Immature natural killer cell (primary cell): ENCODE data around the gene UNC13C. TPM values are rescaled to one million over a fixed set of nuclear protein-coding genes. Genes with fewer than 3 reads are reported as not detected.

Source experiments
- DNase-seq, 3 donors: peaks; one replicate each; pipeline ENCODE4 v3.0.0; 2022; ENCODE audit warnings: mixed read lengths in 1 of 3
- H3K27ac Mint-ChIP-seq, 6 donors: one replicate each; pipeline ENCODE4 v1.8.0; 2020; ENCODE audit warnings: mixed read lengths in 6 of 6, mild to moderate bottlenecking in 5 of 6, inconsistent platforms in 4 of 6, moderate library complexity in 3 of 6
- H3K27me3 Mint-ChIP-seq, 3 donors: one replicate each; pipeline ENCODE4 v1.8.0; 2020 to 2021; ENCODE audit warnings: low read depth in 3 of 3, mild to moderate bottlenecking in 3 of 3, mixed read lengths in 3 of 3, moderate library complexity in 3 of 3, inconsistent platforms in 1 of 3
- H3K36me3 Mint-ChIP-seq, 3 donors: one replicate each; pipeline ENCODE4 v1.8.0; 2020; ENCODE audit warnings: mixed read lengths in 3 of 3, inconsistent platforms in 2 of 3, mild to moderate bottlenecking in 2 of 3
- H3K4me1 Mint-ChIP-seq, 2 donors: one replicate each; pipeline ENCODE4 v1.8.0; 2020; ENCODE audit warnings: inconsistent platforms in 2 of 2, mild to moderate bottlenecking in 2 of 2, mixed read lengths in 2 of 2, moderate library complexity in 1 of 2
- H3K4me3 Mint-ChIP-seq, 5 donors: one replicate each; pipeline ENCODE4 v1.8.0; 2020; ENCODE audit warnings: mild to moderate bottlenecking in 5 of 5, mixed read lengths in 5 of 5, inconsistent platforms in 3 of 5, moderate library complexity in 3 of 5
- H3K9me3 Mint-ChIP-seq, 6 donors: one replicate each; pipeline ENCODE4 v1.8.0; 2020; ENCODE audit warnings: mild to moderate bottlenecking in 6 of 6, mixed read lengths in 6 of 6, inconsistent platforms in 4 of 6, moderate library complexity in 3 of 6
- polyA plus RNA-seq, 3 donors: library from polyadenylated mRNA; unstranded; fragments of 300-500 nt; fragmentation: Illumina TruSeq; gene quantifications; one replicate each; pipeline ENCODE4 v1.2.3, GENCODE V29; 2021

UNC13C gene
- polyA plus RNA-seq, 3 donors from 2014 or later: not detected

DNA sequence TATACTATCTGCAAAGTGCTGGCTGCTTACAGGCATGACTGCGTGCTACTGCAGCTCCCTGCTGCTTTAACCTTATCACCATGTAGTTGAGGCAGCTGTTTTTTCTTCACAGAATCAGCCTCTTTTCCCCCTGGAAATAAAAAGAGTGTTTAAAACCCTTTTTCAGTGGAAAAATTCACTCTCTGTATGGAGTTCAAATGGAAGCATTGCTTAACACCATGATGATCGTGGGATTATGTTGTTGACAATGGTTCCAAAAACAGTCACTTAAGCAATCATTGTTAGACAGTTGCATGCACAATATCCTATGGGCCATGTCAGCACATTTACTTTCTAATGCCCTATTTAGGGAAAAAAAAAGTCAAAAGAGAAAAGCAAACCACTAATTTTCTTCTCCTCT is 536.4 kb downstream of the UNC13C start:
- no peak for DNase-seq
- Mint-ChIP-seq H3K4me1 (peaks cover 15 to 24% of the 10 kb centered on the region in 2 donors), H3K27ac (no peak overlapping the region), H3K36me3 (no peaks in the 10 kb centered on the region), H3K9me3 (no peaks in the 10 kb centered on the region), H3K27me3 (peaks cover 0 to 4% (median 0%) of the 10 kb centered on the region in 3 donors), H3K4me3 (no peak overlapping the region)

DNA sequence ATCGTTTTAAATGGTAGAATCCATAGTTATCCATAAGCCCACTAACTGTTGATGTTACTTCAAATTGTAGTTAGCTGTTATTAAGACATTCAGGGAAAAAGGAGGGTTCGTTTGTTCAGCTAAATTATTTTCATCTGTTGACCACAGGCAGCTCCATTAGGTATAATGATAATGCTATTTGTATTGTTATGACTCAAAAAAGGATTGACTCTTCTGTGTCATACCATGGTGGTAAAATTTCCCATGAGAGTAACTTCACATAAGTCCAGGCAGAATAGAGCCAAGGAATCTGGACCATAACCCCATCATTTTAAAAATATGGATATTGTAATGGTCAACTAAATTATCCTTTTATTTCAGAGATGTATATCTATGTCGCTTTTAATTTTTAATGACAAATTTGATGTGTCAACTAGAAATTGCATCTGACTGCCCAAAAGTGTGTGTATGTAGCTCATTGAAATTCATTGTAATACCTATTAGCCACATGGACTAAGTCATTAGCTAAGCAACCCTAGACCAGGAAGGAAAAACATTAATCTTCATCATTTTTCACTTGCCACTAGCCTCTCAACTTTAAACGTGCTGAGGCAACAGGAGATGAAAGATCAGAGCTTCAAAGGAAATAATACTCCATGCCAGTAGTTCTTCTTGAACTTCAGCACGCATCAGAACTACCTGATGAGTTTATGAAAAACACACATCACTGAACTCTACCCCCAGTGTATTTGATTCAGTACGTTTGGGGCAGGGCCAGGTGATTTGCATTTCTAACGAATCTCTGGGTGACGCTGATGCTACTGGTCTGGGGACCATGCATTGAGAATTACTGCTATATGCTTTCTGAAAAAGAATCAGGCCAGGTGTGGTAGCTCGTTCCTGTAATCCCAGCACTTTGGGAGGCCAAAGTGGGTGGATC is 537.7 kb downstream of the UNC13C start:
- Mint-ChIP-seq H3K4me1 (peaks cover 27 to 37% of the 10 kb centered on the region in 2 donors), H3K36me3 (no peaks in the 10 kb centered on the region), H3K4me3 (no peak overlapping the region), H3K9me3 (no peaks in the 10 kb centered on the region), H3K27me3 (peaks cover 0 to 3% (median 0%) of the 10 kb centered on the region in 3 donors), H3K27ac (no peak overlapping the region)
- no peak for DNase-seq

DNA sequence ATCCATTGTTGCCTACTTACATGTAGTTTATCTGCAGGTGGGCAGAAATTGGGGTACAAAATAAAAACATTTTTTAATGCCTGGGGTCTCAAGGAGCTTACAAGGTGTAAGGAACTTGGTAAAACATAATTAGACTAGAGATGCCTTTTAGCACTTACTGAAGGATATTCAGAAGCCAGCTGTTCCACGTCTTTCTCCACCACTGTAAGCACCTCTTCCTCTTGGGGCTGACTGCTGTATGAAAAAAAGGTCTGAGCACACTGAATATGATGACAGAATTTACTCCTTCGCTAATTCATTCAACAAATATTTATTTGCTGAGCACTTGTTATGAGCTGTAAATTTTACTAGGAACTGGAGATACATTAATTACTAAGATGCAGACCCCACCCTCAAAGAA is 539.1 kb downstream of the UNC13C start:
- H3K9me3 Mint-ChIP-seq: no peaks in the 10 kb centered on the region

DNA sequence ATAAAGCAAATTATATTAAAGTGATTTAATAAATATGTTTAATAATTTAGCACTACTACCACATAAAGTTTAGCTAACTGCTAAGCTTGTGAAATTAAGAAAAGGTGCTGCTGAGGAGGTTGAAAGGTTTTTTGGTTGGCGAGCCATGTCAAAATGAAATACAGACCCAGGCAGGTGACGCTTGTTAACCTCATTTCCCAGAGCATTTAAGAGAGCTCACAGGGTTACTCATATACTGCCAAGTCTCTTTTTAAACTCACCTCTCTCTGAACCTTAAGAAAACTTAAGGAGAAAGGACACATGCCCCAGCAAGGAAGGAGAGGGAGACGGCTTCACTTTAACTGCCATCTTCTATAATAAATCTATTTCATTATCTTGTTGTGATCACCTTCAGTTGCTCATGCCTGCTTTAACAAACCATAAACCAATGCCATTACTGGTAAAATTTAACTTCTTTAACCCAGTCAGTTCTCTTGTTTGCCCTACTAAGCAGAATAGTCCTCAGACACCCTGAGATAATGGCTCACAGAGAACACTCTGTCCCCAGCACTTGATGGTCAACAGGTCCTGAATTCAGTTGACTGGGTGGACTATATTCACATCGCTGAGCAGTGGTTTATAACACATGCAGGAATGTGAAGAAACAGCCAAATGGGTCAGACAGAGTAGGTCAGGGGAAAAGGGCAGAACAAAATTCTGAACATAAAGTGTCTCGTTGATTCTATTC is 540.1 kb downstream of the UNC13C start:
- Mint-ChIP-seq H3K4me3 (peak overlapping the region; percentile 24 to 78 (median 73)), H3K4me1 (peaks cover 37 to 48% of the 10 kb centered on the region in 2 donors), H3K27ac (peak overlapping the region in 5 of 6 donors; percentile 6 to 71 (median 33)), H3K9me3 (no peaks in the 10 kb centered on the region), H3K27me3 (peaks cover 0 to 2% (median 0%) of the 10 kb centered on the region in 3 donors), H3K36me3 (no peaks in the 10 kb centered on the region)
- no peak for DNase-seq

More for the DNA sequence above, 539.1 kb downstream of the UNC13C start:
- Mint-ChIP-seq H3K36me3 (no peaks in the 10 kb centered on the region), H3K27me3 (peaks cover 0 to 2% (median 0%) of the 10 kb centered on the region in 3 donors), H3K4me1 (peaks cover 36 to 47% of the 10 kb centered on the region in 2 donors), H3K27ac (no peak overlapping the region), H3K4me3 (no peak overlapping the region)
- no peak for DNase-seq

DNA sequence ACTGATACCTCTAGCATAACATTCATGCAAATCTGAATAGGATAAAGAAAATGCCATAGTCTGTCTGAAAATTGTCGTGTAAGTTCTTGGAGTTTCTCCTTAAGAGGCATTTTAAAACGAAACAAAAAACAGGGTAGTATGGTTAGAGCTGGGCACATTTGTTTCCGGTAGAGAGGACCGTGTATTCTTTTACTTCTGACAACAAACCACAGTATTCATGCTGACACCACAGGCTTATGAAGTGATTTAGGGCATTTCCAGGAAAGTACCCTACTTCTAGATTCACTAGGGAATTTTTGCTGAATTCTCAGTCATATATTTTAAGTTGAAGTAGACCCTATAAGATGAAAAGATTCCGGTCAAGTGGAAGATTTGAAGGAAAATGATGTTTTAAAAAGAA is 541.3 kb downstream of the UNC13C start:
- DNase-seq: peak; percentile 4 to 26 (median 18)
- H3K27ac Mint-ChIP-seq: peak overlapping the region in 5 of 6 donors; percentile 15 to 76 (median 32)
- no peaks in the 10 kb centered on the region for H3K9me3 Mint-ChIP-seq
- peak overlapping the region; percentile 54 to 78 (median 73) for H3K4me3 Mint-ChIP-seq
- H3K36me3 Mint-ChIP-seq: no peaks in the 10 kb centered on the region
- H3K27me3 Mint-ChIP-seq: peaks cover 0 to 2% (median 0%) of the 10 kb centered on the region in 3 donors
- H3K4me1 Mint-ChIP-seq: peaks cover 44 to 57% of the 10 kb centered on the region in 2 donors

- H3K27me3 Mint-ChIP-seq: no peaks in the 10 kb centered on the region
- peaks cover 44 to 57% of the 10 kb centered on the region in 2 donors for H3K4me1 Mint-ChIP-seq
- no peaks in the 10 kb centered on the region for H3K36me3 Mint-ChIP-seq
- H3K4me3 Mint-ChIP-seq: peak overlapping the region in 2 of 5 donors; percentile 20 to 46
- peak overlapping the region in 3 of 6 donors; percentile 17 to 66 (median 31) for H3K27ac Mint-ChIP-seq
- H3K9me3 Mint-ChIP-seq: peaks cover 0 to 1% (median 0%) of the 10 kb centered on the region in 6 donors
- DNase-seq: no peak
Observed at GRCh38 chr15:54520616-54521015, 542.4 kb downstream of the UNC13C start.

- H3K27me3 Mint-ChIP-seq: no peaks in the 10 kb centered on the region
- no peak overlapping the region for H3K4me3 Mint-ChIP-seq
- peaks cover 44 to 57% of the 10 kb centered on the region in 2 donors for H3K4me1 Mint-ChIP-seq
Observed at GRCh38 chr15:54521206-54521605, 543.0 kb downstream of the UNC13C start.

GRCh38 chr15:54528021-54528420 is 549.8 kb downstream of the UNC13C start:
- Mint-ChIP-seq H3K4me1 (peaks cover 8 to 11% of the 10 kb centered on the region in 2 donors), H3K36me3 (no peaks in the 10 kb centered on the region), H3K9me3 (peaks cover 0 to 4% (median 0%) of the 10 kb centered on the region in 6 donors), H3K27me3 (no peaks in the 10 kb centered on the region), H3K27ac (no peak overlapping the region), H3K4me3 (no peak overlapping the region)
- DNase-seq: no peak

More at GRCh38 chr15:54521206-54521605, 543.0 kb downstream of the UNC13C start:
- H3K36me3 Mint-ChIP-seq: no peaks in the 10 kb centered on the region
- DNase-seq: no peak
- peaks cover 0 to 4% (median 0%) of the 10 kb centered on the region in 6 donors for H3K9me3 Mint-ChIP-seq
- no peak overlapping the region for H3K27ac Mint-ChIP-seq

GRCh38 chr15:54540721-54541120 is 562.5 kb downstream of the UNC13C start:
- DNase-seq: no peak

DNA sequence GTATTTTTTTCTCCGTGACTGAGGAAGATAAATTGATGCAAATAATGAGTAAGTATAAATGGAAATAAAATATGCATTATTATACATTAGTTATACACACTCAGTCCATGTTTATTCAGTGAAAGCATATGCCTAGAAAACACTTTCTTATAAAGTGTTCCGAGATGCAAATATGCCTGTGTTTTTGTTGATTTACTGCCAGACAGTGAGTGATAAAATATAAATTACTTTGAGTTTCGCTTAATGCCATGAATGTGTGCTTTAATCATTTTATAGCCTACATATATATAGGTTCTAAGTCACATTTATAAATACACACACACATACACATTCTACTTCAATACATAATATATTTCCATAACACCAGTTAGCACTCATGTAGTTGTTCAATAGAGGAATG is 569.2 kb downstream of the UNC13C start:
- Mint-ChIP-seq H3K36me3 (peaks cover 0 to 3% (median 0%) of the 10 kb centered on the region in 3 donors), H3K4me1 (no peaks in the 10 kb centered on the region), H3K4me3 (no peak overlapping the region), H3K9me3 (peaks cover 0 to 16% (median 3%) of the 10 kb centered on the region in 6 donors), H3K27ac (no peak overlapping the region), H3K27me3 (no peaks in the 10 kb centered on the region)
- DNase-seq: no peak

More at GRCh38 chr15:54540721-54541120, 562.5 kb downstream of the UNC13C start:
- H3K4me3 Mint-ChIP-seq: no peak overlapping the region
- peaks cover 4 to 24% (median 10%) of the 10 kb centered on the region in 6 donors for H3K9me3 Mint-ChIP-seq
- H3K27me3 Mint-ChIP-seq: no peaks in the 10 kb centered on the region
- H3K27ac Mint-ChIP-seq: no peak overlapping the region
- H3K4me1 Mint-ChIP-seq: no peaks in the 10 kb centered on the region
- peaks cover 0 to 3% (median 0%) of the 10 kb centered on the region in 3 donors for H3K36me3 Mint-ChIP-seq

GRCh38 chr15:54550954-54551353 is 572.7 kb downstream of the UNC13C start:
- Mint-ChIP-seq H3K4me3 (no peak overlapping the region), H3K9me3 (no peaks in the 10 kb centered on the region), H3K27ac (no peak overlapping the region), H3K27me3 (no peaks in the 10 kb centered on the region), H3K4me1 (no peaks in the 10 kb centered on the region), H3K36me3 (no peaks in the 10 kb centered on the region)
- no peak for DNase-seq

DNA sequence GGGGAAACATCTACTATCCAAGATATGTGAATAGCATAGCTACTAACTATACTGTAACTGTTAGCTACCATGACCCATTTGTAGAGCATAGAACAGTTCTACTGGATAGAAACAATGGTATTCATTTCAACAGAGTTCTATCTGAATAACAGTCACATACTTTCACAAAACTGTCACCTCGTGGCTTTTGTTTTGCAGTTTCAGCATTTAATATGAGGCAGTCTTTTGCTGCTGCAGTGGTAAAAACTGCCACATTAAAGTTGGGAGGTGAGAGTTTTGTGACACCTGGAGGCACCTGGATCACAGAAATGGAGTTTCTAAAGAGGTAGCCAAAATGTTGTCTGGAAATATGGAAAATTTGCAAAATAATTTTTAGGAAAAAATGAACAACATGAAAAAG is 578.0 kb downstream of the UNC13C start:
- H3K27me3 Mint-ChIP-seq: peaks cover 3 to 5% (median 4%) of the 10 kb centered on the region in 3 donors
- H3K36me3 Mint-ChIP-seq: no peaks in the 10 kb centered on the region
- DNase-seq: no peak
- H3K4me3 Mint-ChIP-seq: no peak overlapping the region
- no peaks in the 10 kb centered on the region for H3K4me1 Mint-ChIP-seq
- H3K9me3 Mint-ChIP-seq: peaks cover 0 to 6% (median 1%) of the 10 kb centered on the region in 6 donors
- H3K27ac Mint-ChIP-seq: no peak overlapping the region

DNA sequence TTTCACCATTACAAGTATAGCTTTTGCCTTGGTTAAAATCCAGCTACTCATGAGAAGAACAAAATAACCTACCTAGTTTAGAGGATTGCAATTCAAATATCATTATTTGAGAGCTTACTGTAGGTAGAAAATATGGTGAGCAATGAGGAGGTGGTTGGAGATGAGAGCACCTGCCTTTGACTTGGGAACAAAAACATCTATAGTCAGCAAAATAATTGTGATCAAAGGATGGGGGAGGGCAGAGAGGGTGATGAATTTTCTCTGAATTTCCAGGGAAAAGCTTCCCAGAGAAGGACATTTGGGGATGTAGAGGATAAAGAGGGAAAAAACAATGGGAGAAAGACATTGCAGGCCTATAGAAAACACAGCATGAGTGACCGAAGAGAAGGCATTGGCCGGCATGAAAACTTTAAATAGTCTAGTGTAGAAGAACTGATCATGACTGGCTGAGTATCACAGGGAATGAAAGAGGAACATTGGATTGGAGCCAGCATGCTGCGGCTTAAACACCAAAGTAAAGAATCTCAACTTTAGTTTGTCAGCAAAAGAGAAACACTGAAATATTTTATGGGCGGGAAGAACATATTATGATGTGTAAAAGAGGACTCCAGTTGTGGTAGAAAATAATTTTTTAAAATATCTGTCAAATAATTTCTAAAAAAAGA is 581.3 kb downstream of the UNC13C start:
- H3K4me1 Mint-ChIP-seq: no peaks in the 10 kb centered on the region
- peaks cover 3 to 5% (median 4%) of the 10 kb centered on the region in 3 donors for H3K27me3 Mint-ChIP-seq
- no peak overlapping the region for H3K4me3 Mint-ChIP-seq
- no peak for DNase-seq
- peaks cover 0 to 6% (median 2%) of the 10 kb centered on the region in 6 donors for H3K9me3 Mint-ChIP-seq
- H3K27ac Mint-ChIP-seq: no peak overlapping the region
- no peaks in the 10 kb centered on the region for H3K36me3 Mint-ChIP-seq
